ENCODE data around the gene STAT3.

DNA sequence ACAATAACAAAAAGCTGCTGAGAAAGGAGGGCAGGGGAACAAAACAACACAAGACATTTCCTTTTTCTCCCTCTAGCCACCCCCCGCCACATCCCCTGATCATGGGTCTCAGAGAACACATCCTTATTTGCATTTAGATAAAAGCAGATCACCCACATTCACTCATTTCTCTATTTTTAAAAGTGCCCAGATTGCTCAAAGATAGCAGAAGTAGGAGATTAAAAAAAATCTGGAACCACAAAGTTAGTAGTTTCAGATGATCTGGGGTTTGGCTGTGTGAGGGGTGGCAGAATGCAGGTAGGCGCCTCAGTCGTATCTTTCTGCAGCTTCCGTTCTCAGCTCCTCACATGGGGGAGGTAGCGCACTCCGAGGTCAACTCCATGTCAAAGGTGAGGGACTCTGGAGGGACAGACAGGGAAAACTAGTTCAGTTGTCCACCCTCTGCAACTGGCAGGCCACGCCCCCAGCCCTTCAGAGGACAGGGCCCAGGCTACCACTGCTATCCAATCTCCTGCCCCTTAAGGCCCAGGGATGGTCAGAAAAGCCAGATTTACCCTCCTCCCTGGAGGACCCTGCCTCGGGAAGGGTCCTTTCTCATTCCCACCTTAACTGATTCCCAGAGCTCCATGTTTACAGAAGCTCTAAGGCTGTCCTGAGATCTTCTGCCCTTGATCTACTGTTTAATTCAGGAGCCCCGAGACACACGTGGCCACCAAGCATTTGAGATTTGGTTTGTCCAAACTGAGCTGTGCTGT lies 72.7 kb downstream of the STAT3 start:
- TF ChIP-seq, protein P1, sequence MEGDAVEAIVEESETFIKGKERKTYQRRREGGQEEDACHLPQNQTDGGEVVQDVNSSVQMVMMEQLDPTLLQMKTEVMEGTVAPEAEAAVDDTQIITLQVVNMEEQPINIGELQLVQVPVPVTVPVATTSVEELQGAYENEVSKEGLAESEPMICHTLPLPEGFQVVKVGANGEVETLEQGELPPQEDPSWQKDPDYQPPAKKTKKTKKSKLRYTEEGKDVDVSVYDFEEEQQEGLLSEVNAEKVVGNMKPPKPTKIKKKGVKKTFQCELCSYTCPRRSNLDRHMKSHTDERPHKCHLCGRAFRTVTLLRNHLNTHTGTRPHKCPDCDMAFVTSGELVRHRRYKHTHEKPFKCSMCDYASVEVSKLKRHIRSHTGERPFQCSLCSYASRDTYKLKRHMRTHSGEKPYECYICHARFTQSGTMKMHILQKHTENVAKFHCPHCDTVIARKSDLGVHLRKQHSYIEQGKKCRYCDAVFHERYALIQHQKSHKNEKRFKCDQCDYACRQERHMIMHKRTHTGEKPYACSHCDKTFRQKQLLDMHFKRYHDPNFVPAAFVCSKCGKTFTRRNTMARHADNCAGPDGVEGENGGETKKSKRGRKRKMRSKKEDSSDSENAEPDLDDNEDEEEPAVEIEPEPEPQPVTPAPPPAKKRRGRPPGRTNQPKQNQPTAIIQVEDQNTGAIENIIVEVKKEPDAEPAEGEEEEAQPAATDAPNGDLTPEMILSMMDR (IDR thresholded peaks at IDR 0.05) = no peak
- TF ChIP-seq EZH2 (IDR thresholded peaks at IDR 0.05; ENCODE audit: borderline replicate concordance, insufficient read depth, low read depth, low read length, poor library complexity, severe bottlenecking) = no peak

Measured in B cell (primary cell).